ENCODE data around the gene SOBP. TPM values are rescaled to one million over a fixed set of nuclear protein-coding genes. Genes with fewer than 3 reads are reported as not detected.

Gene SOBP
- total RNA-seq, 2 donors from 2014 or later, result 0.97 TPM; not detected in 1

DNA sequence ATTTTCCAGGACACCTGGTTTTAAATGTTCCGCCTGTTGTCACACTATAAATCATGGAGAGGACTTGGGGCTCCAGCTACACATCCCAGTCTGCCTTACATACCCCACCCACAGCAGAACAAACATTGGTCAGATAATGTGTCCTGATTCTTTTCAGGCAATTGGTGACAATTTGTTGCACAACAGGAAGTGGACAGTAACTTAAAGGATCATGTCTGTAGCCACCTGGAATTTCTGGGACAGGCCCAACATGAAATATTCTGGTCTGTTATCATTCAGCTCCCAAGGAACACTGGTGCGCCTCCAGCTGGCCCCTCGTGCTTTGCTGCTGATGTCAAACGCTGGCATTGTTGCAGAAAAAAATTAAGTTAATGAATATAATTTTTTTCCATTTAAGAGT is 117.2 kb downstream of the SOBP start:
- H3K9me3 Mint-ChIP-seq, result no peaks in the 10 kb centered on the region
- H3K27ac Mint-ChIP-seq, result no peak overlapping the region
- no peak for ATAC-seq
- no peak for DNase-seq (ENCODE audit: low spot score in 2 of 2)
- no peaks in the 10 kb centered on the region for H3K36me3 Mint-ChIP-seq

DNA sequence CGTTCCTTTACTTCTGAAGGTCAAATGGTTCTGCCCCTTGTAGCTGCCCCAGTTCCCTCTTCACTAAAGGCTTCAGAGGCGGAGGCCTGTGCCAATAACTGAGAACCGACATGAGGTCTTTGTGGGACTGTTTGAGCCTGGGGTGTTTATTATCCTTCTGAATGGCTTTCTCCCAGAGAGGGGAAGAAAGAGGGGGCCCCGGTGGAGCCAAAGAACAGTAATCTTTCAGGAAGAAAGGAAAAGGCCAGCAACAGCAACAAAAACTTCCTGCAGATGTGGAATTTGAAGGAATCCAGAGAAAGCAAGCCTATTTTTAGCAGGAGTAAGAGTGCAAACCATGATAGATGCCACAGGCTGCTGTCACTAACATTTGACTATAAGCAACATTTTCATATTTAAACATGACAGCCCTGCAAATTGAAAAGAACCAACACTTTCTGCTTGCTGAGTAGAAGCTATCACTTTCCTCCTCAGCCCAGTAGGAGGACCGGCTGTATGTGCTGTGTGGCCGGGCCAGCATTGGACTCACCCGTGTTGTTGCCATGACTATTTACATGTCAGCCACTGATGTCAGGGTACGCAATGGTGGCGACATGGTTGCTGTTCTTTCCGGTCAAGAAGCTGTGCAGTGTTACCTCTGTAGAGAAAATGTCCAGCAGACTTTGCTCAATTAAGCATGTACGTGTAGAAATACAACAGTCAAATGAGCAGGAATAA is 121.3 kb downstream of the SOBP start:
- H3K27ac Mint-ChIP-seq, result no peak overlapping the region
- no peak for ATAC-seq
- H3K9me3 Mint-ChIP-seq, result no peaks in the 10 kb centered on the region
- no peak for DNase-seq (ENCODE audit: low spot score in 2 of 2)
- no peaks in the 10 kb centered on the region for H3K36me3 Mint-ChIP-seq

DNA sequence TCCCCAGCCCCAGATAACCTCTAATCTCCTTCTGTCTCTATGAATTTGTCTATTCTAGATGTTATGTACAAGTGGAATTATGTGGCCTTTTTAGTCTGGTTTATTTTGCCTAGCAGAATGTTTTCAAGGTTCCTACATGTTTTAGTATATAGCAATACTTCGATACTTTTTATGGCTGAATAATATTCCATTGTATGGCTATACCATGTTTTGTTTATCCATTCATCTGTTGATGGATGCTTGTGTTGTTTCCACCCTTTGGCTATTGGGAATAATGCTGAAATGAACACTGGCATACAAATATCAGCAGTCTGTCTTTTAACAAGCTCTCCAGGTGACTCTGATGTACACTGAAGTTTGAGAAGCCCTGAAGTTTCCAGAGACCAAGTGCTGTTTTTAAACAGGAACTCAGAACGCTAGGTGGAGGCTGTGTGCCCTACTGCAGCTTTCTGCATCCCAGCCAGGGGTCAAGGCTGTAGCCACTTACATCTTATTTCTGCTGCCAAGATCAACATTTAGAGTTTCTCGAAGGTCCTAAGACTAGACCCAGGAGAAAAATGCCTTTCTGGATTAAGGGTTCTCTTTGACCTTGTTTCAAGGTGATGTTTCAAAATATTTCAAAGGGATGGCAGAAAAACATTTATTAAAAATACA is 123.0 kb downstream of the SOBP start:
- Mint-ChIP-seq H3K9me3 (no peaks in the 10 kb centered on the region), H3K36me3 (no peaks in the 10 kb centered on the region), H3K27ac (no peak overlapping the region)
- no peak for ATAC-seq
- no peak for DNase-seq (ENCODE audit: low spot score in 2 of 2)

DNA sequence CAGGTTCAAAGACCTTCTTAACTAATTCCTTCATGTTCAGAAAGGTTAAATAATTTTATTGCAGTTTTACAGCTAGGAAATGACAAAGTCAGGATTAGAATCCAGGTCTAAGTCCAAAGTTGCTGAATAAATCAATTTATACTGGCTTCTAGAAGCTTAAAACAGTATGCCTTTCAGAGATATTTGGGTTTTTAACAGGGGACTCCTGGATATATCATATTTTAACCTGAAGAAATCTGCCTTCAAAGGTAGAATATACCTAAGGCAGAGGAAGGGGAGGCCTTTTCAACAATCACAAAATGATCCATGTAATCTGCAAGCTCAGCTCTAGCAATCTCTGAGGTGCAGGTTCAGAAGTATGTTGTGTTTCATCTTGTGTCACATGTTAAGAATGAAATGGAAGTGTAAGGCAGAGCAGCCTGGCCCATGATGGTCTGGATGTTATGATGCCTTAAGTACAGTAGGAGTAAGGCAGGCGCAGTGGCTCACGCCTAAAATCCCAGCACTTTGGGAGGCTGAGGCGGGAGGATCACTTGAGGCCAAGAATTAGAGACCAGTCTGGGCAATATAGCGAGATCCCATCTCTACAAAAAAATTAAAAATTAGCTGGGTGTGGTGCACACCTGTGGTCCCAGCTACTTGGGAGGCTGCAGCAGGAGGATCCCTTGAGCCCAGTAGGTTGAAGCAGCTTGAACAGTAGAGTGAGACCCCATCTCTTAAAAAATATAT is 123.9 kb downstream of the SOBP start:
- Mint-ChIP-seq H3K9me3 (no peaks in the 10 kb centered on the region), H3K36me3 (no peaks in the 10 kb centered on the region), H3K27ac (no peak overlapping the region)
- DNase-seq (ENCODE audit: low spot score in 2 of 2), result no peak
- no peak for ATAC-seq

DNA sequence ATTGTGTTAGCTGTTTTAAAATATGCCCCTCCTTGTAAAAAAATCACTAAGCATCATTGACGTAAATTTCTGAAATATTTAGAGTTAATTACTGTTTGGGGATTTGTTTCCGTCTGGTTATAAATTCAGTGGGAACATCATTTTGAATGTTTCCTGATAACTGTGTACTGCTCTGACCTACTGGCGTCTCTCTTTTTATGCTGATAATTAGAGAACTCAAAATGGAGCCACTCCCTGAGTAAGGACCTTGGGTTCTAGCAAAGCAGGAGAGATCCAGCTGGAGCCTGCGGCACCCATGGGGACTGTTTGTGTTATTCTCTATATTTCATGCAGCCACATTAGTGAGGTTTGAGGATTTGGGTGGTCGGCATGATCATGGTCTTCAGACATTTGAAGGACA is 124.9 kb downstream of the SOBP start:
- H3K27ac Mint-ChIP-seq, result peak overlapping the region in 1 of 2 donors; percentile 13
- ATAC-seq (no peak), DNase-seq (ENCODE audit: low spot score in 2 of 2) (no peak)
- H3K36me3 Mint-ChIP-seq, result no peaks in the 10 kb centered on the region
- no peaks in the 10 kb centered on the region for H3K9me3 Mint-ChIP-seq

DNA sequence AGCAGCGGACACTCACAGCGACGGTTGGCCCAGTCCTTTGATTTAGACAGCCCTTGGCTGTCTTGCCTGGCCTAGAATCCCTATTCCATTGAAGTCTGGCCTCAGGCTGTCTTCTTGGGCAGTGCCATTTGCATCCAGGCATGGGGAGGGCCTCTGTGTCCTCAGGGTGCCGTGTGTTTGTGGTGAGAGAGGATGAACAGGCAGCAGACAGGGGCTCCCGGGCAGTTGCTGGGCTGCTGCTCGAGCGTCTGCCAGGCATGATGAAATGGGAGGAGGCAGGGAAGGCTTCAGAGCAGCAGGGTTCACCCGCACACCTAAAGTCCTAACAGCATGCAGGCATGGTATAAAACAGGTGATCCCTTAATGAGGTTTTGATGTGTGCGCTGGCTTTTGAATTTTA is 126.9 kb downstream of the SOBP start:
- Mint-ChIP-seq H3K9me3 (peaks cover 0 to 8% of the 10 kb centered on the region in 2 donors), H3K36me3 (no peaks in the 10 kb centered on the region), H3K27ac (no peak overlapping the region)
- DNase-seq (ENCODE audit: low spot score in 2 of 2) (no peak), ATAC-seq (no peak)

DNA sequence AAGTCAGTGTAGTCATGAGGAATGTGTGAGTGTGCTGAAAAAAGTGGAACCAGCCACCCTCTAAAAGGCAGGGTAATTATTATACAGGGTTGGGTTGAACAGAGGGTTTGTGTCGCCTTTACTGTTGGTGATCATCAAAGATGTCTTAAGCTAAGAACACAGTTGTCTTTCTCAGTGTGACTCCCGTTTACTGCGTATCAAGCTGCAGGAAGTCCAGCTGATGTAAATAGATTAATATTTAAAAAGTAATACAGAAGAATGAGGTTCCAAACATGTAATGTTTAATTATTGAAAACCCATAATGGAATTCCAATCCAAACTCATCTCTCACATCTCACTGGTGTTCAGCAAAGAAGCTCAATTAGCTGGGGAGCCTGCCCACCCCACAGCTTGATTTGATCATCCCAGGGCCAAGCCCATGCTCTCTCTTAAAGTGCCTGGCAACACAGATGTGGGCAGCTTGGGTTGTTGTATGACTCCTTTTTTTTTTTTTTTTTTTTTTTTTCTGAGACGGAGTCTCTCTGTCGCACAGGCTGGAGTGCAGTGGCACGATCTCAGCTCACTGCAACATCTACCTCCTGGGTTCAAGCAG is 127.5 kb downstream of the SOBP start:
- ATAC-seq, result no peak
- no peak for DNase-seq (ENCODE audit: low spot score in 2 of 2)
- Mint-ChIP-seq H3K9me3 (peaks cover 0 to 8% of the 10 kb centered on the region in 2 donors), H3K36me3 (no peaks in the 10 kb centered on the region), H3K27ac (no peak overlapping the region)

DNA sequence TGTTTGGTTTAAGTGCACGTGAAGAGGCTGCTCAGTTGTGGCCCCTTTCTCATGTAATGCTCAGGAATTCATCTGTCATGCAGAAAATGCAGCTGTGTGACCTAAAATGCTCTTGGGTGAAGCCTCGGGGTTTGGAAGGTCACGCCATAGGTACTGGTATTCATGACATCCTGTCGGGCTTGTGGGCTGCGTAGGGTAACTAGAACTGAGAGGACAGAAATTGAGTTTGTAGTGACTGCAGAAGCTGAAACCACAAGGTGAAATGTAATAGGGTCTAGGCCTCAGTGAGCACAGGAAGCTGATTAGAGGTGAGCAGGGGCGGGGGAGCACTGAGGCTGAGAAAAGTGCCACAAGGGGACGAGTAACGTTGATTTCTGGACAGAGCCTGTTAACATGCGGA is 128.8 kb downstream of the SOBP start:
- H3K36me3 Mint-ChIP-seq, result no peaks in the 10 kb centered on the region
- peak; percentile 95 to 97 for ATAC-seq
- H3K9me3 Mint-ChIP-seq, result peaks cover 0 to 8% of the 10 kb centered on the region in 2 donors
- DNase-seq (ENCODE audit: low spot score in 2 of 2), result peak in 1 of 2 donors; percentile 21
- H3K27ac Mint-ChIP-seq, result peak overlapping the region in 1 of 2 donors; percentile 25

DNA sequence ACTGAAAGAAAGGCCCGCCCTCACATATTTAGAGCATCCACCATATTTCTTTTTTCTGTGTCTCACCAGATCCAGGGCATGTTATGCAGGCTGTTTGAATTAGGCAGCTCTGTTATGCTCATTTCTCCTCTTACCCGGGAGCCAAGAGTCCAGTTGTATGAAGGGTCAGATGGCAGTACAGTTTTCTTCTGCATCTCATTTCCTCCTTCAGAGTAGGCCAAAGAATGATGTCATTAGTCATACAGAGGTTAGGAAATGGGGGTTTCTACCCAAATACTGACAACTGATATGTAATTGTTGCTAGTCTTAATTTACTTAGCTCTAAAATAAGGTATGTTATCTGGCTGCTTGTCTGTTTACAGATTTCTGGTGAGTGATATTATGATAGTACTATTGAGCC is 130.8 kb downstream of the SOBP start:
- no peak for ATAC-seq
- H3K36me3 Mint-ChIP-seq, result no peaks in the 10 kb centered on the region
- H3K9me3 Mint-ChIP-seq, result peaks cover 0 to 8% of the 10 kb centered on the region in 2 donors
- H3K27ac Mint-ChIP-seq, result peak overlapping the region in 1 of 2 donors; percentile 2
- no peak for DNase-seq (ENCODE audit: low spot score in 2 of 2)

DNA sequence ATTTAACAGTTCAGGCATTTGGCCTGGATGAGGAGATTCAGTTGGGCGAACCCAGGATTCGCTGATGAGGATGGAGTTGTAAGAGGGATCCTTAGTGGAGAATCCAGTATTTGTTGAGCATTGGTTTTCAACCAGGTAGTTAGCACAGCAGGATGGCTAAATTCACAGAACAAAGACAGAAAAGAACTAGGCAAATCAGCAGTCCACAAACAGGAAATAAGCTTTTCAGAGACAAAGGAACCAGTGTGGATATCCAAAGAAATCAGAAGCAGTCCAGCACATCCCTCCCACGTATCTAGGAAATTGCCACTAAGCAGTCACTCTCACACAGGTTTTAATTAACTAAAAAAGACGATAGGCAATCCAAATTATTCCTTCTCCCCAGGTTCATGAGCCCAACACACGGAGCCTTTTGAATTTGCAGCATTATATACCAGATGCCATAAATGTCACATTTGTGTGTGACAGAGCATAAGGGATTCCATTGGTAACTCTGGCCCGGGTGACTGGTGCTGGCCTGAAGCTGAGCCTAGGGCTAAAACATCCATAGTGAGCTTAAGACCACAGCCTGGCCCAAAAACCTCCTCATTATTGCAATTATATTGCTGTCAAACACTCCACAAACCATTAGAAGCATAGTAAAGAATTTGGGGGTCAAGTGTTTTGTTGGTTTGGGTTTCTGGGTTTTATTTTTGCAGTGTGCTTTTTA is 131.5 kb downstream of the SOBP start:
- peaks cover 0 to 8% of the 10 kb centered on the region in 2 donors for H3K9me3 Mint-ChIP-seq
- ATAC-seq (no peak), DNase-seq (ENCODE audit: low spot score in 2 of 2) (no peak)
- H3K36me3 Mint-ChIP-seq, result no peaks in the 10 kb centered on the region
- H3K27ac Mint-ChIP-seq, result no peak overlapping the region

DNA sequence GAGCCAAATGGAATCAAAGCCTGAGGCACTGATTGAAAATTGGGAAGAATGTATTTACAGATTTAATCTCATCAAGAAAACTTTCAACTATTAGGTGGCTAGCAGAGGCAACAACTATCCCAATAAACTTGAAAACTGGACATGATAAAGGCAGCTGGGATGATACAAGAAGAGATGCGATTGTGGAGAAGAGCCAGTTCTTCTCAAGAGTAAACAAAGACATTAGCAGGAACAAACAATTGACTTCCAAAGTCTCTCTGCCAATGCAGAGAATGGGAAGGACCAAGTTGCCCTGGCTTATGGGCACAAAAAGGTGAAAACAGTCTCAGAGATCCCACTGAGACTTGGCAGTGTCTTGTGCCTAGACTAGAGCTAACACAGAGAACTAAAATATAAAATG is 132.4 kb downstream of the SOBP start:
- no peak for ATAC-seq
- DNase-seq (ENCODE audit: low spot score in 2 of 2), result no peak
- Mint-ChIP-seq H3K36me3 (no peaks in the 10 kb centered on the region), H3K9me3 (peaks cover 0 to 8% of the 10 kb centered on the region in 2 donors), H3K27ac (no peak overlapping the region)

DNA sequence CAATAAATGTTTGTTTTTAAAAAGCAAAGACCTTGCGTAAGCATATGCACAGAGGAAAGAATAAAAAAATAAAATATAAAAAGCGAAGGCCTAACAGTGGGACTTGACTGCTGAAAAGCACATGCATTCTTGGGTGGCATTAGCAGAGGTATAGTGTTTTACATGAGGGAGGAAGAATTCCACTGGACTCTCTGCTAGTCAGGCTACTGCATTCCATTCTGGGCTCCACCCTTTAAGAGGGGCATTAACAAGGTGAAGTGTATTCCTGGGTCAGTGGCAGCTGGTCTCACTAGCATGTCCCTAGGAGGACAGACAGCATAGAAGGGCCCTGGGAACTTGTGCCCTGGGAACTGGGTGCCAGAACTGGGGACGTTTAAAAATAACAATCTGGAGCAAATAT is 134.1 kb downstream of the SOBP start:
- DNase-seq (ENCODE audit: low spot score in 2 of 2) (no peak), ATAC-seq (no peak)
- H3K36me3 Mint-ChIP-seq, result no peaks in the 10 kb centered on the region
- no peak overlapping the region for H3K27ac Mint-ChIP-seq
- peaks cover 0 to 8% of the 10 kb centered on the region in 2 donors for H3K9me3 Mint-ChIP-seq

DNA sequence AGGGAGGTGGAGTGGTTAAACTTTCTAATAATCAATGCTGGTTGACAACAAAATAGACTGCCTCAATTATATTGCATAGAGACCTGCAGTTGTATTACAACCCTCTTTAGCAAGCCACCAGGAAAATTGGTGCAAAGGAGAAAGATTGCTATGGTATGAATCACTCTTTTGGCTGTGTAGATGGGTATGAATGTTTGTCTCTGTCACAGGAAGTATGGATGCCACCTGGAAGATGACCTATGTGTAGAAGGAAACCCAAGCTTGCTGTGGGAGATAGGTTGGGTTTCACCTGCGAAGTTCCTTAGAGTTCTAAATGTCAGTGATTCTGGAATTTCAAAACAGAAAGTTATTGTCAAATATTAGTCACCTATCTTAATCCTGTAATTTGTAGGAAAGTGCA is 134.6 kb downstream of the SOBP start:
- no peak for DNase-seq (ENCODE audit: low spot score in 2 of 2)
- ATAC-seq, result no peak
- Mint-ChIP-seq H3K36me3 (no peaks in the 10 kb centered on the region), H3K9me3 (peaks cover 0 to 8% of the 10 kb centered on the region in 2 donors), H3K27ac (no peak overlapping the region)

DNA sequence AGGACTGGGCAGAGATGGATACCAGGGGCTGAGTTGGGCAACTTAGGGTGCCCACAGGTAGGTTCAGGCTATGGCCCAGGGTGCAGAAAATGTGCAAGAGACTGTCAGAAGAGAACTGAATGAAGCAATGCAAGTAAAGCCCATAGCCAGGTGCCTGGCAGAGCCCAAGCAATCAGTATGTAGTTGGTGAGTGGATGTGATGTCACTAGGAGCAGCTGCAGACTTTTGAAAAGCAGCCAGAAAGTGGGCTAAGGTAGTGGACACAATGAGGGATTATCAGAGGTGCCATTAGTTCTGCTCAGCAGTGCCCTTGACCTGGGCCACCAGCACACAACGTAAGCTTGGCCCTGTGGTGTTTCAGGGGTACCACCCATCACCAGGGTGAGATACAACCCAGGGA is 135.3 kb downstream of the SOBP start:
- ATAC-seq (no peak), DNase-seq (ENCODE audit: low spot score in 2 of 2) (no peak)
- Mint-ChIP-seq H3K9me3 (peaks cover 0 to 6% of the 10 kb centered on the region in 2 donors), H3K27ac (no peak overlapping the region), H3K36me3 (no peaks in the 10 kb centered on the region)

DNA sequence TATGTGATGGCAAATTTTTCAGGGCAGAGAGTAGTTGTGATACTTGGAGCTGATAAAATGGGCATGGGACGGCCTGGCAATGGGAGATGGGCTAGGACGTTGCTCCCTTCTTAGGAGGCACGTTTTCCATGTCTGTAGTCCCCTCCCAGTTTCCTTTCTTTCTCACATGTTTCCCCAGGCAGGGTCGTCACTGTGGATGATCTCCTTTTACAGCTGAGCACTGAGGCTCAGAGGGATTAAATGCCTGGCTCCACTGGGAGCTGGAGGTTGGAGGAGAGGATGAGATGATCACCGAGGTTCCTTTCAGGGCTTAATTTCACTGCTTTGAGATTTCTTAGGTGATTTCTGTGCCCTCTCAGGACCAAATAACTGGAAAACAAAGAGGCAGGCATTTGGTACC is 136.7 kb downstream of the SOBP start:
- Mint-ChIP-seq H3K9me3 (no peaks in the 10 kb centered on the region), H3K27ac (no peak overlapping the region), H3K36me3 (no peaks in the 10 kb centered on the region)
- no peak for ATAC-seq
- no peak for DNase-seq (ENCODE audit: low spot score in 2 of 2)

DNA sequence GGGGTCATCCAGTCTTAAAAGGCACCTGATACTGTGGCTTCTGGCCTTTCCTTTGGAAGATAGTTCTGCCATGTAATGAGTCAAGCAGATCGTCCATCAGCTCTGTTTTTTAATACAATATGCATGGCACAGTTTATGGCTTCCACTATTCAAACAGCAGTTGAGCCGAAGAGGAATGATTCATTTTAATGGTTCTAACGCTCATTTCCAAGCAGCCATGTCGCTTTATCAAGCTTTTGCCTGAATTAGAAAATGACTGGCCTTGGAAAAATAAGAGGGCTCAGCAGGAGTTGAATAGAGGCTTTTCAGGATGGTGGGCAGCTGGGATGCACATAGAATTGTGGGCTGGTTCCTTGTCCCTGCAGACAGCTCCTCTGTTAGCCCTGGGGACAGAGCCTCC is 138.1 kb downstream of the SOBP start:
- ATAC-seq (no peak), DNase-seq (ENCODE audit: low spot score in 2 of 2) (no peak)
- no peak overlapping the region for H3K27ac Mint-ChIP-seq
- no peaks in the 10 kb centered on the region for H3K9me3 Mint-ChIP-seq
- peaks cover 0 to 5% of the 10 kb centered on the region in 2 donors for H3K36me3 Mint-ChIP-seq

DNA sequence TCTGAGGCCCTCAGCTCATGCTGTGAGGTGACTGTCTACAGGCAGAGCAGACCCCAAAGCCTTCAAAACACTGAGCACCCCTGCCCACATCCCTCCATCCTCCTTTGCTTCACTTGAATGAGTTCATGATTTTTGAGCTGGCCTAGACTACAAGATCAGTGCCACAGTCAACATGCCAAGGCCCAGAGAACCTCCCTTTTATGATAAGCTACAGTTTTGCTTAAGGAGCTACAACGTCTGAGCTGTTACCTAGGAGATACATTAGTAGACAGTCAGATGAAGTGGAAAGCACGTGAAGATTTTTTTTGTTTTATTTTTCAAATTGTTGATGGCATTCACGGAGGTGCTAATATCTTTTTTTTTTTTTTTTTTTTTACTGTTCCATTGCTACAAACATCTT is 139.0 kb downstream of the SOBP start:
- ATAC-seq (no peak), DNase-seq (ENCODE audit: low spot score in 2 of 2) (no peak)
- Mint-ChIP-seq H3K36me3 (peaks cover 0 to 14% of the 10 kb centered on the region in 2 donors), H3K27ac (peak overlapping the region in 1 of 2 donors; percentile 45), H3K9me3 (no peaks in the 10 kb centered on the region)
